GM12891 (cell line): ENCODE results near the gene PSMC3IP.
A peak's percentile ranks its signal among the peaks of the same experiment; 100 is the strongest.

Experiments
- DNase-seq: peaks from one replicate; pipeline ENCODE4 v3.0.0; 2011; ENCODE audit warnings: low spot score; ENCODE audit not compliant: insufficient read length
- FAIRE-seq: peaks from 2 replicates; lab custom pipeline; 2011; peaks lifted over from hg19 to GRCh38; lab: Jason Lieb, UNC
- PAX5 ChIP-seq: IDR thresholded peaks from 2 replicates; pipeline ENCODE4 v1.6.1; 2011; ENCODE audit warnings: low read length, moderate library complexity, mild to moderate bottlenecking; ENCODE audit not compliant: insufficient read depth, severe bottlenecking
- POLR2A ChIP-seq: IDR thresholded peaks from 2 replicates; pipeline ENCODE4 v1.6.1; 2011; ENCODE audit warnings: low read depth, low read length, control low read depth
- POLR2AphosphoS5 ChIP-seq: IDR thresholded peaks from 2 replicates; pipeline ENCODE4 v1.6.1; 2011; ENCODE audit warnings: low read depth, low read length, control low read depth
- POU2F2 ChIP-seq: IDR thresholded peaks from 2 replicates; pipeline ENCODE4 v1.6.1; 2011; ENCODE audit warnings: low read depth, mild to moderate bottlenecking, control low read depth, low read length, moderate library complexity
- SPI1 ChIP-seq: IDR thresholded peaks from 2 replicates; pipeline ENCODE4 v1.6.1; 2011; ENCODE audit warnings: low read depth, low read length, control low read depth
- TAF1 ChIP-seq: IDR thresholded peaks from 2 replicates; pipeline ENCODE4 v1.6.1; 2011; ENCODE audit warnings: low read depth, low read length, control low read depth

Gene PSMC3IP

DNA sequence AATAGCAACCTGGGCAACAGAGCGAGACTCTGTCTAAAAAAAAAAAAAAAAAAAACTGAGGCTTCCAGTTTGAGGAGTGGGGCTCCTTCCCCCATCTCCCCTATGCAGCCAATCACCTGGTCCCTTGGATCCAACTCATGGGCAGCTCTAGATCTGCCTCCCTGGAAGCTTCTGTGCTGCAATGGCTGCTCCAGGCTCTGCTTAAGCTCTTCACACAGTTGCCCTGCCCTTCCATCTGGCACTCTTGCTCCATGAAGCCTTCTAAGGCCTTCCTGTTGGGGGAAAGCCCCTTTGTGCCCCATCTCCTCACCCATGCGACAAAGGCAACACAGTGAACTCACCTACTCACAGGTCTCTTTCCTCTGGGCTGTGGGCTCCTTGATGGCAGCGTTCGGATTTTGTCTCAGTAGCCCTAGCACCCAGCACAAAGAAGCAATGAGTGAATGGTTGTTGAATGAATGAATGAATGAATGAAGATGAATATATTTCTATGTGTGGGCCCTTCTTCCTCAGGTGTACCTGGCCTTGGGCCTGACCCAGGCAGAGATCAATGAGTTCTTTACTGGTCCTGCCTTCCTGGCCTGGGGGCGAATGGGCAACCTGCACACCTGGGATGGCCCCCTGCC lies 39.6 kb downstream of the PSMC3IP start:
- FAIRE-seq (no peak), DNase-seq (no peak)
- TF ChIP-seq TAF1 (no peak), POLR2A (no peak), PAX5 (no peak)

DNA sequence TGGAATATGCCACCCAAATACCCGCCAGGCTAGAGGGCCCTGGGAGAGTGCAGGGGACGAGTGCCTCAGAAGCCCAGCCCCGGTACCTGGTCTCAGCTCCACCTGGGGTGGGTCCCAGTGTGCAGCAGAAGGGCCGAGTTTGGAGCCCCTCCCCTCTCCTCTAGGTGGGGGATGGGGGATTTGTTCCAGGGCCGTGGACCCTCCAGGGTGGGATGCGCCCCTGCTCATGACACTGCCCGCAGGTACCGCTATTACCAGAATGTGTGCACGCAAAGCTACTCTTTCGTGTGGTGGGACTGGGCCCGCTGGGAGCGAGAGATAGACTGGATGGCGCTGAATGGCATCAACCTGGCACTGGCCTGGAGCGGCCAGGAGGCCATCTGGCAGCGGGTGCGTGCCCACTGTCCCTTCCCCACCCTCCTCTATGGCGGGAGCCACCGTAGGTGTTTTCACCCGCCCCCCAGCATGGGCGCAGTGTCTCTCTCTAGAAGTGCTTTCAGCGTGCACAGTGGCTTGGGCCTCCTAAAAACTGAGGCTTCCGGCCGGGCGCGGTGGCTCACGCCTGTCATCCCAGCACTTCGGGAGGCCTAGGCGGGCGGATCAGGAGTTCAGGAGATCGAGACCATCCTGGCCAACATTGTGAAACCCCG lies 40.2 kb downstream of the PSMC3IP start:
- DNase-seq (no peak), FAIRE-seq (no peak)
- TF ChIP-seq TAF1 = no peak
- TF ChIP-seq POU2F2 = no peak
- no peak for TF ChIP-seq POLR2AphosphoS5
- no peak for TF ChIP-seq PAX5
- TF ChIP-seq POLR2A = no peak
- TF ChIP-seq SPI1 = no peak

- DNase-seq (peak; percentile 94), FAIRE-seq (peak; percentile 88)
- TF ChIP-seq POLR2AphosphoS5 (no peak; the same call in 1 of the 2 replicates), PAX5 (no peak), POLR2A (no peak)
Measured at GRCh38 chr17:42536372-42537155, 41.0 kb downstream of the PSMC3IP start.

DNA sequence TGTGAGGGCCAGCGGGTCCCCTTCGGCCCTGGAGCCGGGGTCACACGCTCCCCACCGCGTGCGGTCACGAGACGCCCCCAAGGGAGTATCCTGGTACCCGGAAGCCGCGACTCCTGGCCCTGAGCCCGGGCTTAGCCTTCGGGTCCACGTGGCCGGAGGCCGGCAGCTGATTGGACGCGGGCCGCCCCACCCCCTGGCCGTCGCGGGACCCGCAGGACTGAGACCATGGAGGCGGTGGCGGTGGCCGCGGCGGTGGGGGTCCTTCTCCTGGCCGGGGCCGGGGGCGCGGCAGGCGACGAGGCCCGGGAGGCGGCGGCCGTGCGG lies 41.5 kb downstream of the PSMC3IP start, which contains the start of gene NAGLU:
Gene NAGLU (plus strand): TSS at position 194 of the 324 bp plus-strand sequence. CDS start 32 bp downstream, at position 226.
- DNase-seq (peak; percentile 99), FAIRE-seq (peak; percentile 84)
- no peak for TF ChIP-seq POLR2A
- TF ChIP-seq POLR2AphosphoS5 = no peak; the same call in 1 of the 2 replicates
- 0 out of 2 replicates have a peak, but pooled peaks have one; percentile 0 for TF ChIP-seq SPI1
- no peak for TF ChIP-seq TAF1
- peak; percentile 66; the same call in 1 of the 2 replicates for TF ChIP-seq POU2F2

DNA sequence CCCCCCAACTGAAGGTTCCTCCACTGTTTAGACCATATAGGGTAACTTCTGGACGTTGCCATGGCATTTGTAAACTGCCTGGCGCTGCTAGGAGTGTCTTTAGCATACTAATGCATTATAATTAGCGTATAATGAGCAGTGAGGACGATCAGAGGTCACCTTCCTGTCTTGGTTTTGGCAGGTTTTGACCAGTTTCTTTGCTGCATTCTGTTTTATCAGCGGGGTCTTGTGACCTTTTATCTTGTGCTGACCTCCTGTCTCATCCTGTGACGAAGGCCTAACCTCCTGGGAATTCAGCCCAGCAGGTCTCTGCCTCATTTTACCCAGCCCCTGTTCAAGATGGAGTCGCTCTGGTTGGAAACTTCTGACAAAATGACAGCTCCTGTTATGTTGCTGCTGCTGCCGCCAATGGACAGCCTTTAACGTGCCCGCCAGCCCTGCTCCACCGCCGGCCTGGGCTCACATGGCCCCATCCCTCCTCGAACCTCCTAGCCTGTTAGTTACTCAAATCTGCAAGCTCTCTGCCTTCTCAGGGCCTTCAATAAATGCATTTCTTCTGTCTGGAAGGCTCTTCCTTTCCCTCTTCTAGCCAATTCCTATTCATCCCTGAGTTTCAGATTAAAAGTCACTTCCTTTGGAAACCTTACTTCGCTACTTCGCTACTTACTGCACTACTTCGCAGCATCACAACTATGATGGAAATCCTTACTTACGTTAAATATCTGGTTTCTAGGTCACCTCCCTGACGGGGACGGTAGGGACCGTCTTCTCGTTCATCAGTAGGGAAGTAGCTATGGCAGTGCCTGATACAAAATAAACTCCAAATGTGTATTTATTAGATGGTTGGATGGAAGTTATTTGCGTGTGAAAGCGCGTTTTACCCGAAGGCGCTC lies 42.1 kb downstream of the PSMC3IP start:
- TF ChIP-seq POLR2A (no peak), SPI1 (0 out of 2 replicates have a peak, but pooled peaks have one; percentile 0), TAF1 (no peak)
- DNase-seq (no peak), FAIRE-seq (no peak)

- TF ChIP-seq SPI1 = no peak
- TF ChIP-seq POLR2AphosphoS5 = no peak
- no peak for TF ChIP-seq POU2F2
- no peak for TF ChIP-seq POLR2A
- DNase-seq (no peak), FAIRE-seq (peak; percentile 73)
Measured at GRCh38 chr17:42531455-42532354, 45.8 kb downstream of the PSMC3IP start.

DNA sequence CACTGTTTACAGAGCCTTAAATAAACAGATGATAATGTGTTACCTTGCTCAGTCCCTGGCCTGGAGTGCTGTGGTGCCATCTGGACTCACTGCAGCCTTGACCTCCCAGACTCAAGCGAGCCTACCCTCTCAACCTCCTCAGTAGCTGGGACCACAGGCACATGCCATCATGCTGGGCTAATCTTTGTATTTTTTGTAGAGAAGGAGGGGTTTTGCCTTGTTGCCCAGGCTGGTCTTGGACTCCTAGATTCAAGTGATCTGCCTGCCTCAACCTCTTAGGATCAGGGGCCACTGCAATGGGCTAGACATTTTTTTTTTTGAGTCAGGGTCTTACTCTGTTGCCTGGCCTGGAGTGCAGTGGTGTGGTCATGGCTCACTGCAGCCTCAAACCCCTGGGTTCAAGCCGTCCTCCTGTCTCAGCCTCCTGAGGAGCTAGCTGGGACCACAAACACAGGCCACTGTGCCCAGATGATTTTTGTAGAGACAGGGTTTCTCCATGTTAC lies 46.5 kb downstream of the PSMC3IP start:
- FAIRE-seq = no peak
- TF ChIP-seq PAX5 (no peak), POLR2A (no peak), TAF1 (no peak), SPI1 (no peak), POLR2AphosphoS5 (no peak), POU2F2 (no peak)
- no peak for DNase-seq

GRCh38 chr17:42529061-42529460 lies 48.5 kb downstream of the PSMC3IP start:
- DNase-seq (no peak), FAIRE-seq (no peak)
- TF ChIP-seq TAF1 = no peak
- no peak for TF ChIP-seq POLR2A
- TF ChIP-seq PAX5 = no peak
- TF ChIP-seq POU2F2 = no peak
- TF ChIP-seq SPI1 = no peak
- TF ChIP-seq POLR2AphosphoS5 = no peak
